Measurements from ENCODE around the gene FBN3. TPM values are rescaled to one million over a fixed set of nuclear protein-coding genes. Genes with fewer than 3 reads are reported as not detected.
A peak's percentile ranks its signal among the peaks of the same experiment; 100 is the strongest.
"Not testable (repeated sequence)": the region's sequence is repeated elsewhere in the genome, so short reads cannot be mapped to it uniquely, and the experiment has no call there.

The FBN3 gene
- total RNA-seq, result not detected

DNA sequence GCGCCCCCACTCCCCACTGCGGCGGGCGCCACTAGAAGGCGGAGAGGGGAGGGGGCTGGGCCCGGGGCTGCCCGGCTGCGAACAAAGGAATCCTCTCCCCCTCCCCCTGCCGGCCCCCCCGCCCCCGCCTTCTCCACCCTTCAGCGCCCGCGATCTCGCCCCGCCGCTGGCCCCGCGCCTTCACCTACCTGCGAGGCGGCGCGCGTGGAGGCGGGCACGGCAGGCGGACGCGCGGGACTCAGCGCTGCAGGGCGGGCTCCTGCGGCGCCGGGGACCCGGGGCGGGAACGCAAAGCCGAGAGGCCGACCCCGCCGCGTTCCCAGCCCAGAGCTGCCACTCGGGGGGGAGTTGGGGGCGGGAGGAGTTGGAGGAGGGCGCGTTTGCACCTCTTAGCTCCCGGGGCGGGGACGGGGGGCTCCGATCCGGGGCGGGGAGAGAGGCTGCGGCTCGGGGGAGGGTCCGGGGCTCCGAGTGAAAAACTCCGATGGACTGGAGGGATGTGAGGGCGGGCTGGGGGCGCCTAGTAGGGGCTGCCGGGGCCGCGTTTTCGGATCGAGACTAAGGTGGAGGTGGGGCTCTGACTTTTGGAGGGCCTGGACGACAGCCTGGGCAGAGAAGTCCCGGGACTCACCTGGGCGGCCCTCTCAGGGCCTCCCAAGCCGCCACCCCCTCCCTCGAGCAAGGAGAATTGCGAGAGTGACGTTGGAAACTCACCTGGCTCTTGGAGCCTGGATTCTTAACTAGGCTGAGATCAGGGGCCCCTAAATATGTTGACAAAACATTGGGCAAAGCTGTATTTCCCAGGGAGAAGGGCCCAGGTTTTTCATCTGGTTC lies at the start of gene FBN3:
FBN3 (minus strand) TSS at position 332 of the 834 bp plus-strand sequence. CDS start 2,112 bp downstream, outside the sequence.
- H3K9me3 Mint-ChIP-seq, result no peaks in the 10 kb centered on the region
- H3K27ac Mint-ChIP-seq, result no peak within 1 kb of the TSS
- H3K27me3 Mint-ChIP-seq, result peaks cover 71% of the 10 kb centered on the region
- DNase-seq, result no peak
- H3K4me1 Mint-ChIP-seq, result peaks cover 3% of the 10 kb centered on the region
- H3K36me3 Mint-ChIP-seq, result peaks cover 2% of the 10 kb centered on the region
- peak within 1 kb of the TSS; percentile 8 for H3K4me3 Mint-ChIP-seq

DNA sequence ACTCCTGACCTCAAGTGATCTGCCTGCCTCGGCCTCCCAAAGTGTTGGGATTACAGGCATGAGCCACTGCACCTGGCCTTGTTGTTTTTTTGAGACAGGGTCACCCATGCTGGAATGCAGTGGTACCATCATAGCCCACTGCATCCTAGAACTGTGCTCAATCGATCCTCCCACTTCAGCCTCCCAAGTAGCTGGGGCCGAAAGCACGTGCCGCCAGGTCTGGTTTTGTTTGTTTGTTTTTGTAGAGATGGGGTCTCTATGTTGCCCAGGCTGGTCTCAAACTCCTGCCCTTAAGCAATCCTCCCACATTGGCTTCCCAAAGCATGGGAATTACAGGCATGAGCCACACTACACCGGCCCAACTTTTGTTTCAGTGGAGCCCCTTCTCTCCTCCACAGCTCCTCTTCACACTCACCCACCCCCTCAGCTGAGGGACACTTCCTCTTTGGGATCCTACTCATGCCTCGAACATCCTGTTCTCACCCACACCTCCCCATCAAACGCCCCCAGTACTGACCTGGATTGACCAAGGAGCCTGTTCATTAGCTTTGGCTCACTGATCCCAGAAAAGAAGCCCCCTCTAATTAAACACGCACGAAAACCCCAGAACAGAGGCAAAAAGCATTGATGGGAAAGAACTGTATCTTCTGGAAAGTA lies 47.0 kb upstream of the FBN3 start:
- H3K27me3 Mint-ChIP-seq, result no peaks in the 10 kb centered on the region
- H3K4me1 Mint-ChIP-seq, result peaks cover 39% of the 10 kb centered on the region
- H3K9me3 Mint-ChIP-seq, result no peaks in the 10 kb centered on the region
- no peak overlapping the region for H3K4me3 Mint-ChIP-seq
- no peaks in the 10 kb centered on the region for H3K36me3 Mint-ChIP-seq
- DNase-seq, result no peak
- H3K27ac Mint-ChIP-seq, result peak overlapping the region; percentile 61

DNA sequence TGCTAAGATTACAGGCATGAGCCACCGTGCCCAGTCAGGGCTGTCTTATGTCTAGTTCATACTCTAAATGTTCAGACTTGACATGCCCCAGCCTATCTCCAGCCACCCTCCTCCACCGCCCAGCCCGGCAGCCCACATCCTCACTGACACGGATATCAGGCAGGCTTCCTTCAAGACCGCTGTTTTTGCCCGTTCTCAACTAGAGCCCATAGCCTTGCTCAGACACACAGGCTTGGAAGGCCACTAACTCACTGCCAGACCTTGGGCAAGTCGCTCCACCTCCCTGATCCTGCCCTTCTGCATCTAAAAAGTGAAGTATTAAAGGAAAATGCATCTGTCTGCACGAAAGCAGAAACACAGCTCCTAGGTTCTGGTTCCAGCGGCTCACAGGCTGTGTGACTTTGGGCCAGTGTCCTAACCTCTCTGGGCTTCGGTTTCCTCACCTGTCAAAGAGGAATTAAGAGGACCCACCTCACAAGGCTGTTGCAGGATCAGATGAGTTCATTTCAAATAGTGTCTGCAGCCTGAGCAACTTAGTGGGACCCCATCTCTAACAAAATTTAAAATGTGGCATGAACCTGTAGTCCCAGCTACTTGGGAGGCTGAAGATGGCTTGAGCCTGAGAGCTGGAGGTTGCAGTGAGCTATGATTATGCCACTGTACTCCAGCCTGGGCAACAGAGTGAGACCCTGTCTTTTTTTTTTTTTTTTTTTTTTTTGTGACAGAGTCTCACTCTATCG lies 45.3 kb upstream of the FBN3 start:
- Mint-ChIP-seq H3K4me3 (no peak overlapping the region), H3K4me1 (peaks cover 39% of the 10 kb centered on the region), H3K27me3 (no peaks in the 10 kb centered on the region), H3K27ac (peak overlapping the region; percentile 89), H3K36me3 (no peaks in the 10 kb centered on the region), H3K9me3 (no peaks in the 10 kb centered on the region)
- peak; percentile 39 for DNase-seq

DNA sequence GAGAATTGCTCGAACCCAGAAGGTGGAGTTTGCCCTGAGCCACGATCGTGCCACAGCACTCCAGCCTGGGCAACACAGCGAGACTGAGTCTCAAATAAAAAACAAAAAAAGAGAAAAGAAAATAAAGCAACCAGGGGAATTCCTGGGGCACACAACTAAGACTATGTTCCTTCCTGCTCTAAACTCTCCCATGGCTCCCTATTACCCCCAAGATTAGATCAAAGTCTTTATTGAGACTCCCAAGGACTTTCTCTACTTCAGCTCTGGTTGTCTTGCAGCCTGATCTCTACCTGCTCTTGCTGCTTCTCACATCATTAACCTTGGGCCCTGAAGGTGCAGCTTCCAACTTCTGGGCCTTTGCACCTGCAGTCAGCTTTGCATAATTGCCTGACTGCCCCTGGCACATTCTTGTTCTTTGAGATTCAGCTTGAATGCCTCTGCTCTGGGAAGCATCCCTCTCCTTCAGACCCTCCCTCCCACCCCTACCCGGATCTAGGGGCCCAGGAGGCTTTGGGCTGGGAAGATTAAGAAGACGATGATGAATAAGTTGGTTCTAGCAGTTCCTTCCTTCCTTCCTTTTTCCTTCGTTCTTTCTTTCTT lies 42.9 kb upstream of the FBN3 start:
- no peak for DNase-seq
- Mint-ChIP-seq H3K27me3 (no peaks in the 10 kb centered on the region), H3K27ac (peak overlapping the region; percentile 31), H3K36me3 (no peaks in the 10 kb centered on the region), H3K4me3 (no peak overlapping the region), H3K4me1 (peaks cover 39% of the 10 kb centered on the region), H3K9me3 (no peaks in the 10 kb centered on the region)

DNA sequence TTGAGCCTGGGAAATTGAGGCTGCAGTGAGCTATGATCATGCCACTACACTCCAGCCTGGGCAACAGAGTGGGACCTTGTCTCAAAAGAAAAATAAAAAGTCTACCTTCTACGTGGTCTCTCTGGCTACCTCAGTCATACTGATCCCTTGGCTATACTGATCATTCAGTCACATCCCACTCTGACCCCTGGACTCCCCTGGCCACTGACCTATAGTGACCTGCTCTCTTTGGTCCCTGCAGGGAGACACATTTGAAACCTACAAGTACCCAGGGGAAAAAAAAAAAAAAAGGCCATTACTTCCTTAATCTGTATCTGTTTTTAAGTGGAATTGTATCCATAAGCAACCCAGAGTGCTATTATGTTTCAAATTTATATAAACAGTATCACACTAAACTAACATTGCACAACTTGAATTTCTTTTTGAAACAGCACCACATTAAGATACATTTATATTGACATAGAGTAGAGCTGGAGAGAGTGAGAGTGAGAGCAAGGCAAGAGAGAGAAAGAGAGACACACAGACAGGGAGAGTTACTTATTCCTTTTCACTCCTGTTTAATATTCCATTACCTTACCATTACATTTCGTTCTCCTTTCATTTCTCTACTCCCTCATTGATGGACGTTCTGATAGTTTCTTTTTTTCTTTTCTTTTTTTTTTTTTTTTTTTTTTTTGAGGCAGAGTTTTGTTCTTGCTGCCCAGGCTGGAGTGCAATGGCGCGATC lies 36.1 kb upstream of the FBN3 start:
- H3K4me3 Mint-ChIP-seq, result no peak overlapping the region

DNA sequence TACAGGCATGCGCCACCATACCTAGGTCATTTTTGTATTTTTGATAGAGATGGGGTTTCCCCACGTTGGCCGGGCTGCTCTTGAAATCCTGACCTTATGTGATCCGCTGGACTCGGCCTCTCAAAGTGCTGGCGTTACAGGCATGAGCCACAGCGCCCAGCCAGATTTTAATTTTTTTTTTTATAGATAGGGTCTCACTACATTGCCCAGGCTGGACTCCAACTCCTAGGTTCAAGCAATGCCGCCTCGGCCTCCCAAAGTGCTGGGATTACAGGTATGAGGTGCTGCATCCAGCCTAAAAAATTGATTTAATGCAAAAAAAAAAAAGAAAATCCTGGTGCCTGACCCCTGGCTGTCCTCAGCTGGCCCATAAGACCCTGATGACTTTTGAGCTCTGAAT lies 34.9 kb upstream of the FBN3 start:
- H3K4me3 Mint-ChIP-seq, result no peak overlapping the region
- peaks cover 7% of the 10 kb centered on the region for H3K4me1 Mint-ChIP-seq
- no peaks in the 10 kb centered on the region for H3K27me3 Mint-ChIP-seq
- DNase-seq, result no peak
- no peaks in the 10 kb centered on the region for H3K36me3 Mint-ChIP-seq
- H3K27ac Mint-ChIP-seq, result no peak overlapping the region
- H3K9me3 Mint-ChIP-seq, result no peaks in the 10 kb centered on the region

More for the DNA sequence above, 36.1 kb upstream of the FBN3 start:
- H3K27me3 Mint-ChIP-seq, result no peaks in the 10 kb centered on the region
- no peaks in the 10 kb centered on the region for H3K36me3 Mint-ChIP-seq
- DNase-seq, result no peak
- H3K4me1 Mint-ChIP-seq, result peaks cover 7% of the 10 kb centered on the region
- no peak overlapping the region for H3K27ac Mint-ChIP-seq
- no peaks in the 10 kb centered on the region for H3K9me3 Mint-ChIP-seq

DNA sequence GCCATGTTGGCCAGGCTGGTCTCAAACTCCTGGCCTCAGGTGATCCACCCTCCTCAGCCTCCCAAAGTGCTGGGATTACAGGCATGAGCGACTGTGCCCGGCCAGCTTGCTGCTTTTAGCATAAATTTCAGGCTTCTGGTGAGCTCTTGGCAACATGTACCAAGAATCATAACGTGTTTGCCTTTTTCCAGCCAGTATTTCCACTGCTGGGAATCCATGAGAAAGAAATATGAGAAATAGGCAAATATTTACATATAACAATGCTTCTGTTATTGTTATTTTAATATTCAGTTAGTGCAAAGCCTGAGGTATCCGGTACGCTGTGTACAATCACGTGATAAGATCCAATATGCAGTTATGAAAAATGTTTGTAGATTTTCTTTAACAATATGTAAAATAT lies 30.6 kb upstream of the FBN3 start:
- H3K9me3 Mint-ChIP-seq, result no peaks in the 10 kb centered on the region
- peaks cover 7% of the 10 kb centered on the region for H3K4me1 Mint-ChIP-seq
- no peak for DNase-seq
- no peaks in the 10 kb centered on the region for H3K36me3 Mint-ChIP-seq
- H3K27ac Mint-ChIP-seq, result no peak overlapping the region
- no peaks in the 10 kb centered on the region for H3K27me3 Mint-ChIP-seq
- no peak overlapping the region for H3K4me3 Mint-ChIP-seq

DNA sequence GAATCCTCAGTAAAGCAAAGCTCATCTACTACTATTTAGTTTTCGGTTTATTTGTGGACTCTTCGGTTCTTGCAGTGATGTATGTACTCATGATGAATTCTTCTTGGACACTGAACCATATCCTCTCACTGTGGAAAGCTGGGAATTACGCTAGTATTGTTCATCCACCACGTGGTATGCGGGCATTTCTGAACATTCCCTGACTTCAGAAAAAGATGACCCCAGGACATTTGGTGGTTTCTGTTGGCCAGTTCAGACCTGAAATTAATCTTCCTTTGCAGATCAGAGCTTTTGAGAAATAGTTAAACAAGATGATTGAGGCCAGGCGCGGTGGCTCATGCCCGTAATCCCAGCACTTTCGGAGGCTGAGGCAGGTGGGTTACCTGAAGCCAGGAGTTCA lies 25.3 kb upstream of the FBN3 start:
- no peaks in the 10 kb centered on the region for H3K9me3 Mint-ChIP-seq
- H3K27ac Mint-ChIP-seq, result no peak overlapping the region
- H3K4me3 Mint-ChIP-seq, result no peak overlapping the region
- no peaks in the 10 kb centered on the region for H3K27me3 Mint-ChIP-seq
- H3K36me3 Mint-ChIP-seq, result no peaks in the 10 kb centered on the region
- H3K4me1 Mint-ChIP-seq, result no peaks in the 10 kb centered on the region
- DNase-seq, result no peak

DNA sequence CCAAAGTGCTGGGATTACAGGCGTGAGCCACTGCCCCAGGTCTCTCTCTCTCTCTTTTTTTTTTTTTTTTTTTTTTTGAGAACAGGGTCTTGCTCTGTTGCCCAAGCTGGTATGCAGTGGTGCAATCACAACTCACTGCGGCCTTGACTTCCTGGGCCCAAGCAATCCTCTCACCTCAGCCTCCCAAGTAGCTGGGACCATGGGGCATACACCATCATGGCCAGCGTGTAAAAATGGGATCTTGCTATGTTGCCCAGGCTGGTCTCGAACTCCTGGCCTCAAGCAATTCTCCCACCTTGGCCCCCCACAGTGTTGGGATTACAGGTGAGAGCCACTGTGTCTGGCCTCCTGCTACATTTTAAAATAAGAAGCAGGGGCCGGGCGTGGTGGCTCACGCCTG lies 19.1 kb upstream of the FBN3 start:
- no peak overlapping the region for H3K27ac Mint-ChIP-seq
- no peaks in the 10 kb centered on the region for H3K36me3 Mint-ChIP-seq
- no peaks in the 10 kb centered on the region for H3K9me3 Mint-ChIP-seq
- H3K4me1 Mint-ChIP-seq, result no peaks in the 10 kb centered on the region
- no peaks in the 10 kb centered on the region for H3K27me3 Mint-ChIP-seq
- DNase-seq, result no peak
- no peak overlapping the region for H3K4me3 Mint-ChIP-seq

DNA sequence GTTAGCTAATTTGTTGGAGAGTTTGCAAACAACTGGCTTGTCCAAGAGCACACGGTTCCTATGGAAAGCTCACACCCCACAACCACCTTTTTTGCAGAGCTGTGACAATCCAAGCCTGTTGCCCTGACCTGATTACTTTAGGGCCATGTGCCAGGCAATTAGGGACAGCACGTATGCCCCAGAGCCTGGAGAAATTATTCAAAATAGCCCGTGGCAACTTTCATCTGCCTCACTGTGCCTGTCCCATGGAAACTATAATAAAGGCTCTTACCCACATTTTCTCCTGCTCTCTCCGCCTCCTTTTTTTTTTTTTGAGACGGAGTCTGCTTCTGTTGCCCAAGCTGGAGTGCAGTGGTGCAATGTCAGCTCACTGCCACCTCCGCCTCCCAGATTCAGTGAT lies 18.6 kb upstream of the FBN3 start:
- no peak overlapping the region for H3K27ac Mint-ChIP-seq
- no peaks in the 10 kb centered on the region for H3K4me1 Mint-ChIP-seq
- no peaks in the 10 kb centered on the region for H3K9me3 Mint-ChIP-seq
- no peaks in the 10 kb centered on the region for H3K36me3 Mint-ChIP-seq
- DNase-seq, result no peak
- no peaks in the 10 kb centered on the region for H3K27me3 Mint-ChIP-seq
- H3K4me3 Mint-ChIP-seq, result no peak overlapping the region

DNA sequence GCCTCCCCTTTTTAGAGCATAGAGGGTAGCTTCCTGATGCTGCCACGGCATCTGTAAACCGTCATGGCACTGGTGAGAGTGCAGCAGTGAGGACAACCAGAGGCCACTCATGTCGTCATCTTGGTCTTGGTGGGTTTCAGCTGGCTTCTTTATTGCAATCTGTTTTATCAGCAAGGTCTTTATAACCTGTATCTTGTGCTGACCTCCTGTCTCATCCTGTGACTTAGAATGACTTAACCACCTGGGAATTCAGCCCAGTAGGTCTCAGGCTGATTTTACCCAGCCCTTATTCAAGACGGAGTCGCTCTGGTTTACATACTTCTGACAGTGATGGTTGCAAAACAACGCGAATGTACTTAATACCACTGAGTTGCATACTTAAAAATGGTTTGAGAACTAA lies 14.4 kb upstream of the FBN3 start:
- DNase-seq, result no peak
- H3K27me3 Mint-ChIP-seq, result no peaks in the 10 kb centered on the region
- no peaks in the 10 kb centered on the region for H3K36me3 Mint-ChIP-seq
- H3K4me1 Mint-ChIP-seq, result peaks cover 3% of the 10 kb centered on the region
- H3K9me3 Mint-ChIP-seq, result no peaks in the 10 kb centered on the region
- H3K27ac Mint-ChIP-seq, result no peak overlapping the region
- no peak overlapping the region for H3K4me3 Mint-ChIP-seq

DNA sequence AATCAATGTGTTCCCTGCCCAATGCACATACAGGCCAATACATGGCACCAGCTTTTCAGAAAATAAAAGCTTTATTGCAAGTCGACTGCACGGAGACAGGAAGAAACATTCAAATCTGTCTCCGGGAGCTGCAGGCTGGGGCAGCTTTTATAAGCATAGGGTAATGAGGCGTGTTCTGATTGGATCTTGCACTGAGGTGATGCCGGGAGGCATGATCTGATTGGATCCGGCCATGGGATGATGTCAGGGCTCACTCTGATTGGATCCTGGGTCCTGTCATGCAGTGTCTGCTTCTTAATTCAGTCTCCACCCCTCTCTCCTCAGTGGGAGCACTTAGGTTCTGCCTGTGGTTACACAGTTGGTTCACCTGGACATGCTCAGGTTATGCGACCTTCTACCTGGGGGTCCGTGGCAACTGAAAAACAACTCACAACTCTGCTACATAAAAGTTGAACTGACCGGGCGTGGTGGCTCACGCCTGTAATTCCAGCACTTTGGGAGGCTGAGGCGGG lies 11.8 kb upstream of the FBN3 start:
- peaks cover 6% of the 10 kb centered on the region for H3K27me3 Mint-ChIP-seq
- no peaks in the 10 kb centered on the region for H3K9me3 Mint-ChIP-seq
- DNase-seq, result peak; percentile 23
- H3K27ac Mint-ChIP-seq, result no peak overlapping the region
- no peaks in the 10 kb centered on the region for H3K36me3 Mint-ChIP-seq
- H3K4me1 Mint-ChIP-seq, result peaks cover 3% of the 10 kb centered on the region
- no peak overlapping the region for H3K4me3 Mint-ChIP-seq

DNA sequence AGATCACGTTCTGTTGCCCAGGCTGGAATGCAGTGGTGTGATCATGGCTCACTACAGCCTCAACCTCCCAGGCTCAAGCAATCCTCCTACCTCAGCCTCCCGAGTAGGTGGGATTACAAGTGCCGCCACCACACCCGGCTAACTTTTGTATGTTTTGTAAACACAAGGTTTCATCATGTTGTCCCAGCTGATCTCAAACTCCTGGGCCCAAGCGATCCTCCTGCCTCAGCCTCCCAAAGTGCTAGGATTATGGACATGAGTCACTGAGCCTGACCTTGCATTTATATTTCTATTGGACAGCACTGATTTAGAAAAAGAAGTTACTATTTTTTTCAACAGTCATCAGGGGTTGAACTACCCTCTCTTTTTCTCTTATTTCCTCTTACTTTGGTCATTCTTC lies 9.9 kb upstream of the FBN3 start:
- not testable (repeated sequence) for DNase-seq, H3K9me3 Mint-ChIP-seq, H3K27ac Mint-ChIP-seq, H3K36me3 Mint-ChIP-seq, H3K4me1 Mint-ChIP-seq, H3K4me3 Mint-ChIP-seq
- peaks cover 23% of the 10 kb centered on the region for H3K27me3 Mint-ChIP-seq

DNA sequence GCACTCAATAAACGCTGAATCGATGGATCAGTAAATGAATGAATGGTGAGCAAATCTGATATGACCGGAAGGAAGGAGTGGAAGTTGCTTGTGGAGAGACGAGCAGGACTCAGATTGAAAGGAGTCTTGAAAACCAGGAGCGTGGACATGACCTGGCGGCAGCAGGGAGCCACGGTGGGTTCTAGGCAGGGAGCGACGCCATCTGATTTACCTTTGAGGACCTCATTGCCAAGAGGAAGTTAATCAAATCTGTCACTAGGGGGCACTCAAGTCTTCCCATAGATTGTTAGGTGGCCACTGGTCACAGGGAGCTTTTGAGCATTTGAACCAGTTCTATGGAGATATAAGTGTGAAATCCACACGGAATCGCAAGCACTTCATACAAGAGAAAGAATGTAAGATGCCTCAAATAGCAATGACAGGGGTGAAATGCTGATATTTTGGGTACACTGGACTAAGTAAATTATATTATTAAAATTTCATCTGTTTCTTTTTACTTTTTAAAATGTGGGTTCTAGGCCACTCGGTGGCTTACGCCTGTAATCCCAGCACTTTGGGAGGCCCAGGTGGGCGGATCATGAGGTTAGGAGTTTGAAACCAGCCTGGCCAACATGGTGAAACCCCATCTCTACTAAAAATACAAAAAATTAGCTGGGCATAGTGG lies 9.2 kb upstream of the FBN3 start:
- Mint-ChIP-seq H3K27me3 (peaks cover 29% of the 10 kb centered on the region), H3K36me3 (no peaks in the 10 kb centered on the region), H3K9me3 (no peaks in the 10 kb centered on the region), H3K27ac (no peak overlapping the region), H3K4me3 (no peak overlapping the region), H3K4me1 (peaks cover 3% of the 10 kb centered on the region)
- DNase-seq, result peak; percentile 22
